ENCODE data around the gene TBK1. TPM values are rescaled to one million over a fixed set of nuclear protein-coding genes. Genes with fewer than 3 reads are reported as not detected.

TBK1 gene
- polyA plus RNA-seq, 1 donor from 2014 or later, result 19.7 TPM

GRCh38 chr12:64521833-64522232 lies 69.9 kb downstream of the TBK1 start:
- H3K36me3 ChIP-seq (ENCODE audit: insufficient read depth, low read length), result no peaks in the 10 kb centered on the region
- no peaks in the 10 kb centered on the region for H3K27me3 ChIP-seq (ENCODE audit: insufficient read depth, low read depth, low read length)
- no peak overlapping the region for H3K27ac ChIP-seq (ENCODE audit: low read length)
- H3K4me2 ChIP-seq (ENCODE audit: low read length), result no peak overlapping the region
- no peak for TF ChIP-seq REST (IDR thresholded peaks at IDR 0.05; ENCODE audit: borderline replicate concordance)
- no peak for TF ChIP-seq EZH2 (IDR thresholded peaks at IDR 0.05; ENCODE audit: borderline replicate concordance, insufficient read depth, low read length, poor library complexity, severe bottlenecking)
- no peak for TF ChIP-seq POLR2AphosphoS5 (IDR thresholded peaks at IDR 0.05)
- no peak for TF ChIP-seq TAF1 (IDR thresholded peaks at IDR 0.05; ENCODE audit: low read depth)
- no peak for TF ChIP-seq MXI1 (conservative IDR thresholded peaks at IDR 0.05; ENCODE audit: poor library complexity, severe bottlenecking)
- no peak for TF ChIP-seq RAD21 (conservative IDR thresholded peaks at IDR 0.05)
- TF ChIP-seq SMC3 (conservative IDR thresholded peaks at IDR 0.05; ENCODE audit: poor library complexity), result no peak
- no peak overlapping the region for H2AFZ ChIP-seq (ENCODE audit: low read depth, low read length)
- no peaks in the 10 kb centered on the region for H3F3A ChIP-seq (ENCODE audit: insufficient read depth, low read length, poor library complexity, severe bottlenecking)
- H4K20me1 ChIP-seq (ENCODE audit: insufficient read depth), result no peaks in the 10 kb centered on the region
- no peaks in the 10 kb centered on the region for H3K79me2 ChIP-seq (replicated peaks; ENCODE audit: insufficient read depth, low read length)
- H3K4me3 ChIP-seq (ENCODE audit: low read length), result no peak overlapping the region
- H3K9me3 ChIP-seq (ENCODE audit: low read length), result no peaks in the 10 kb centered on the region
- H3K9ac ChIP-seq (ENCODE audit: low read length), result no peak overlapping the region
- no peaks in the 10 kb centered on the region for H3K9me2 ChIP-seq (ENCODE audit: insufficient read depth, low read length)

GRCh38 chr12:64522316-64522715 lies 70.4 kb downstream of the TBK1 start:
- Histone ChIP-seq H4K20me1 (ENCODE audit: insufficient read depth) (no peaks in the 10 kb centered on the region), H3K27ac (ENCODE audit: low read length) (no peak overlapping the region), H3K4me2 (ENCODE audit: low read length) (no peak overlapping the region), H3K4me3 (ENCODE audit: low read length) (no peak overlapping the region), H3K9me3 (ENCODE audit: low read length) (no peaks in the 10 kb centered on the region), H3K9ac (ENCODE audit: low read length) (no peak overlapping the region), H3K36me3 (ENCODE audit: insufficient read depth, low read length) (no peaks in the 10 kb centered on the region), H2AFZ (ENCODE audit: low read depth, low read length) (no peak overlapping the region), H3F3A (ENCODE audit: insufficient read depth, low read length, poor library complexity, severe bottlenecking) (no peaks in the 10 kb centered on the region), H3K9me2 (ENCODE audit: insufficient read depth, low read length) (no peaks in the 10 kb centered on the region), H3K27me3 (ENCODE audit: insufficient read depth, low read depth, low read length) (no peaks in the 10 kb centered on the region), H3K79me2 (replicated peaks; ENCODE audit: insufficient read depth, low read length) (no peaks in the 10 kb centered on the region)
- TF ChIP-seq REST (IDR thresholded peaks at IDR 0.05; ENCODE audit: borderline replicate concordance) (no peak), SMC3 (conservative IDR thresholded peaks at IDR 0.05; ENCODE audit: poor library complexity) (no peak), TAF1 (IDR thresholded peaks at IDR 0.05; ENCODE audit: low read depth) (no peak), RAD21 (conservative IDR thresholded peaks at IDR 0.05) (no peak), EP300 (conservative IDR thresholded peaks at IDR 0.05; ENCODE audit: poor library complexity, severe bottlenecking) (no peak), POLR2AphosphoS5 (IDR thresholded peaks at IDR 0.05) (no peak), EZH2 (IDR thresholded peaks at IDR 0.05; ENCODE audit: borderline replicate concordance, insufficient read depth, low read length, poor library complexity, severe bottlenecking) (no peak), CTCF (IDR thresholded peaks at IDR 0.05; ENCODE audit: poor library complexity, severe bottlenecking) (no peak), MXI1 (conservative IDR thresholded peaks at IDR 0.05; ENCODE audit: poor library complexity, severe bottlenecking) (no peak)
